ENCODE results near the gene NAGS. TPM values are rescaled to one million over a fixed set of nuclear protein-coding genes. Genes with fewer than 3 reads are reported as not detected.

Gene NAGS
- total RNA-seq, 1 experiment from 2014 or later = 10.0 TPM

DNA sequence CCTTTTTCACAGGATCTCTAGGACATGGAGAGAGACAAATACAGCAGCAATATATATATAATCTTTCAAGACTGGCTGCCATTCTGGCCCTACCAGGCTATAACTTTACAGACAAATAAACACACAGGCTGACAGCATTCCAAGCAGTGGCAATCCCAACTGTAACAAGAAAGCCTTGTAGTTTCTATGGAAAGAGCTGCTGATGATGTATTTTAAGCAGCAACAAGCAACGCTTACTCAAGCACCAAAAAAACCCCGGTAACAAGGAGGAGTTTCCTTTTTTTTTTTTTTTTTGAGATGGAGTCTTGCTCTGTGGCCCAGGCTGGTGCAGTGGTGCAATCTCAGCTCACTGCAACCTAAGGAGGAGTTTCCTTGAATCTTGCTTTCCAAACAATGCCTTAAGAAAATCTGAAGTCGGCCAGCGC, 38.9 kb downstream of the NAGS start:
- no TSS peak for BruUV-seq (replicated peaks)
- CTCF ChIA-PET = interaction anchor here (2.3 to 3.5 kb wide), 2 partner anchors 100 to 125 kb away, joined by 9 to 40 read pairs; no protein-coding TSS in a partner anchor
- intact Hi-C loops (cut with micrococcal nuclease) = no loop called here
- H3K36me3 ChIP-seq (ENCODE audit: control insufficient read depth in 1 of 2, insufficient read depth in 2 of 2, low read length in 2 of 2) = peaks cover 15 to 32% of the 10 kb centered on the region in 2 experiments; a peak in 3 of 4 replicates
- peaks cover 12% of the 10 kb centered on the region; the same call in 1 of the 2 replicates for H4K20me1 ChIP-seq (ENCODE audit: insufficient read depth)
- H3K9me3 ChIP-seq (ENCODE audit: control insufficient read depth in 1 of 2, insufficient read depth in 1 of 2, low read depth in 1 of 2, low read length in 2 of 2) = no peaks in the 10 kb centered on the region
- no peaks in the 10 kb centered on the region for H3K4me1 ChIP-seq (ENCODE audit: control insufficient read depth in 1 of 2, insufficient read depth in 2 of 2, low read length in 2 of 2)
- no peaks in the 10 kb centered on the region for H3K9me2 ChIP-seq (ENCODE audit: insufficient read depth)
- peaks cover 92% of the 10 kb centered on the region for H3K79me2 ChIP-seq (ENCODE audit: insufficient read depth, low read length)
- TF ChIP-seq ZNF274 (IDR thresholded peaks at IDR 0.05; ENCODE audit: low read depth, low read length) (no peak), RAD21 (IDR thresholded peaks at IDR 0.05; ENCODE audit: low read depth) (no peak), SIN3A (IDR thresholded peaks at IDR 0.05; ENCODE audit: low read depth) (no peak)
- POLR2A ChIA-PET = interaction anchor here (0.7 to 1.3 kb wide), 2 partner anchors 26 to 498 kb away, joined by 3 read pairs; no protein-coding TSS in a partner anchor
- H3K4me2 ChIP-seq (ENCODE audit: low read length) = no peak overlapping the region
- DNase-seq (ENCODE audit: low read depth, low spot score) (no peak), ATAC-seq (no peak)
- no peak overlapping the region for H2AFZ ChIP-seq (ENCODE audit: low read depth, low read length, poor library complexity, severe bottlenecking)
- RAD21 ChIA-PET (ENCODE audit: low non-redundant PET in 1 of 2, low total read pairs in 2 of 2, uncharacterized antibody in 2 of 2, unreplicated experiment in 2 of 2) = no interaction called here
- no peak overlapping the region for H3K4me3 ChIP-seq (replicated peaks in 1 of 2; ENCODE audit: low read depth in 1 of 2, low read length in 2 of 2)
- no peak overlapping the region for H3K9ac ChIP-seq (ENCODE audit: low read length)
- no peak overlapping the region; the same call in 1 of the 2 replicates for H3K27ac ChIP-seq (ENCODE audit: low read depth, low read length)
- no peaks in the 10 kb centered on the region for H3K27me3 ChIP-seq (ENCODE audit: insufficient read depth, low read length)

DNA sequence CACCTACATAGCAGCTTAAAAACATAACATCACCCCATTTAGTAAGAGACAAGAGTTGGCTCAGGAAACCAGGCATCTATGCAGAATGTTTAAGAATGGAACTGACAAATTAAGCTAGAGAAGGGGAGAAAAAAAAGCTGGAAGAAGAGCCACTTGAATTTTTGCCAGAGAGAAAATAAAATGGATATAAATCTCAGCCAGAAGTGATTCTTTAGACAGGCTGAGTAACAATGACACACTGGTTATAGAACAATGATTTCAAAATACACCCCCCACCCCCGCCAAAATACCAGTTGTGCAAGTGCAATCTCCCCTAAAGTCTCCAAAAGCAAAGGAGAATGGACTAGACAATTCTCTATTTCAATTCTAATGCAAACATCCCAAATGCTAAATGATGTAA, 39.6 kb downstream of the NAGS start:
- no peak overlapping the region for H3K4me2 ChIP-seq (ENCODE audit: low read length)
- H3K79me2 ChIP-seq (ENCODE audit: insufficient read depth, low read length) = peaks cover 92% of the 10 kb centered on the region
- no peak overlapping the region for H3K4me3 ChIP-seq (replicated peaks in 1 of 2; ENCODE audit: low read depth in 1 of 2, low read length in 2 of 2)
- peaks cover 14 to 34% of the 10 kb centered on the region in 2 experiments; a peak in 2 of 4 replicates for H3K36me3 ChIP-seq (ENCODE audit: control insufficient read depth in 1 of 2, insufficient read depth in 2 of 2, low read length in 2 of 2)
- no peak overlapping the region for H3K27ac ChIP-seq (ENCODE audit: low read depth, low read length)
- no peaks in the 10 kb centered on the region for H3K4me1 ChIP-seq (ENCODE audit: control insufficient read depth in 1 of 2, insufficient read depth in 2 of 2, low read length in 2 of 2)
- no peak for ATAC-seq
- no peak overlapping the region for H3K9ac ChIP-seq (ENCODE audit: low read length)
- H3K9me2 ChIP-seq (ENCODE audit: insufficient read depth) = no peaks in the 10 kb centered on the region
- DNase-seq (ENCODE audit: low read depth, low spot score) = no peak
- H3K9me3 ChIP-seq (ENCODE audit: control insufficient read depth in 1 of 2, insufficient read depth in 1 of 2, low read depth in 1 of 2, low read length in 2 of 2) = no peaks in the 10 kb centered on the region
- H2AFZ ChIP-seq (ENCODE audit: low read depth, low read length, poor library complexity, severe bottlenecking) = no peak overlapping the region
- ChIA-PET RAD21 (ENCODE audit: low non-redundant PET in 1 of 2, low total read pairs in 2 of 2, uncharacterized antibody in 2 of 2, unreplicated experiment in 2 of 2) (interaction anchor here in 1 of 2 experiments (0.6 kb wide), 1 partner anchor 676 kb away, joined by 4 read pairs; no protein-coding TSS in a partner anchor), CTCF (interaction anchor here (0.6 to 3.5 kb wide), 2 partner anchors 18 to 100 kb away, joined by 4 to 40 read pairs; no protein-coding TSS in a partner anchor), POLR2A (interaction anchor here (0.9 to 1.3 kb wide), 3 partner anchors 18 to 46 kb away, joined by 3 read pairs; no protein-coding TSS in a partner anchor)
- H3K27me3 ChIP-seq (ENCODE audit: insufficient read depth, low read length) = no peaks in the 10 kb centered on the region
- BruUV-seq (replicated peaks) = TSS peak; percentile 21
- peaks cover 15% of the 10 kb centered on the region; the same call in 1 of the 2 replicates for H4K20me1 ChIP-seq (ENCODE audit: insufficient read depth)
- intact Hi-C loops (cut with micrococcal nuclease) = no loop called here
- TF ChIP-seq SRF (IDR thresholded peaks at IDR 0.05; ENCODE audit: low read depth) (no peak), CTCF (IDR thresholded peaks at IDR 0.05 in 2 of 3, conservative IDR thresholded peaks at IDR 0.05 in 1 of 3; ENCODE audit: borderline replicate concordance in 1 of 3, insufficient read depth in 1 of 3, low read depth in 2 of 3, low read length in 2 of 3) (no peak), MAX (IDR thresholded peaks at IDR 0.05) (no peak), EGR1 (IDR thresholded peaks at IDR 0.05; ENCODE audit: low read depth) (no peak), POLR2A (IDR thresholded peaks at IDR 0.05; ENCODE audit: borderline replicate concordance, extremely low read depth, insufficient read depth, insufficient read length) (no peak), POLR2AphosphoS5 (IDR thresholded peaks at IDR 0.05; ENCODE audit: low read depth, low read length) (no peak), EZH2 (IDR thresholded peaks at IDR 0.05) (no peak), REST (IDR thresholded peaks at IDR 0.05; ENCODE audit: low read depth) (no peak), TCF7L2 (IDR thresholded peaks at IDR 0.05; ENCODE audit: borderline replicate concordance, extremely low read depth, insufficient read depth, insufficient read length) (no peak), RAD21 (IDR thresholded peaks at IDR 0.05; ENCODE audit: low read depth) (no peak), ELF1 (IDR thresholded peaks at IDR 0.05; ENCODE audit: borderline replicate concordance, low read depth) (no peak), JUND (IDR thresholded peaks at IDR 0.05) (no peak), ATF3 (IDR thresholded peaks at IDR 0.05) (no peak)

Measured in HCT116 (cell line).